ENCODE measurements around the gene KCNQ5.

- TF ChIP-seq FOXP2 (optimal IDR thresholded peaks at IDR 0.05; ENCODE audit: control extremely low read depth, extremely low read length, insufficient read depth) (no peak), POLR2AphosphoS5 (IDR thresholded peaks at IDR 0.05; ENCODE audit: borderline replicate concordance, low read depth, low read length) (no peak)
Measured at GRCh38 chr6:72675396-72675795, 53.5 kb downstream of the KCNQ5 start.
